DMS114 treated with DMSO at 0.1 percent for 48 hours (cell line): Measurements from ENCODE around the gene PLA2G4F.

Source experiments
- DNase-seq: peaks from one replicate; lab custom pipeline; 2025; ENCODE audit not compliant: unreplicated experiment; lab: John Stamatoyannopoulos, UW

The PLA2G4F gene

GRCh38 chr15:42163947-42164550 lies 7.6 kb upstream of the PLA2G4F start:
- no peak for DNase-seq

GRCh38 chr15:42163291-42163690 lies 6.9 kb upstream of the PLA2G4F start:
- DNase-seq = no peak

GRCh38 chr15:42160136-42160535 lies 3.7 kb upstream of the PLA2G4F start:
- no peak for DNase-seq

- no peak for DNase-seq
Measured at GRCh38 chr15:42159381-42160015, 3.1 kb upstream of the PLA2G4F start.

GRCh38 chr15:42158941-42159340 lies 2.5 kb upstream of the PLA2G4F start:
- no peak for DNase-seq

- DNase-seq = no peak
Measured at GRCh38 chr15:42157981-42158765, 1.7 kb upstream of the PLA2G4F start.

- DNase-seq = no peak
Measured at GRCh38 chr15:42157381-42157780, 945 bp upstream of the PLA2G4F start.

- no peak for DNase-seq
Measured at GRCh38 chr15:42155546-42156242, 742 bp downstream of the PLA2G4F start.

- no peak for DNase-seq
Measured at GRCh38 chr15:42154956-42155355, 1.5 kb downstream of the PLA2G4F start.

GRCh38 chr15:42154212-42154941 lies 2.1 kb downstream of the PLA2G4F start:
- DNase-seq = no peak

- DNase-seq = no peak
Measured at GRCh38 chr15:42153874-42154211, 2.6 kb downstream of the PLA2G4F start.

- DNase-seq = no peak
Measured at GRCh38 chr15:42152921-42153698, 3.3 kb downstream of the PLA2G4F start.

- DNase-seq = no peak
Measured at GRCh38 chr15:42152196-42152920, 4.1 kb downstream of the PLA2G4F start.

GRCh38 chr15:42151736-42152135 lies 4.7 kb downstream of the PLA2G4F start:
- DNase-seq = no peak

- no peak for DNase-seq
Measured at GRCh38 chr15:42151141-42151561, 5.3 kb downstream of the PLA2G4F start.

- no peak for DNase-seq
Measured at GRCh38 chr15:42150219-42150970, 6.0 kb downstream of the PLA2G4F start.

- no peak for DNase-seq
Measured at GRCh38 chr15:42149493-42150218, 6.8 kb downstream of the PLA2G4F start.

GRCh38 chr15:42148808-42149492 lies 7.5 kb downstream of the PLA2G4F start:
- DNase-seq = no peak
